ENCODE measurements around the gene ELMO3.

ELMO3 gene

DNA sequence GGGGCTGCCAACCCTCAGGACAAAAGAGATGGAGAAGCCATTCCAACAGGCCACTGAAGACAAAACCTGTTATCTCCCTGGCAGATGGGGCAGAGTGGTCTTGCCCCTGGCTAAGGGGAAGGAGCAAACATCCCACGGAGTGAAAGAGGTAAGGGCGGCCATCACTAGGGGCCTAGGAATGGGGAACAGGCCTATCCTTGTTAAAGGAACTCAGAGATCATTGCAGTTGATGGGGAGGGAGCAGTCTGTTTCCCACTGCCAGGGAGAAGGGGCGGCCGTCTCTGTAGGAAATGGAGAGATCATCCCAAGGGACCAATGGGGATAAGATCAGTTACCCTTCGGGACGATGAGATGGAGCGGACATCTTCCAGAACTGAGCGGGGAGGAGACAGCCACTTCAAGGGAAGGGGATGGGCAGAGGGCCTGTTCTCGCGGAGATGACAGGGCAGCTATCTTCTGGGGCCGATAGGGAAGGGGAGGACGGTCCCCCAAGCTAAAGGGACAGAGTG lies 27.4 kb downstream of the ELMO3 start:
- no peak for DNase-seq (ENCODE audit: low spot score)

GRCh38 chr16:67226804-67227566 lies 28.1 kb downstream of the ELMO3 start, which contains the start of gene TMEM208:
Gene TMEM208 (plus strand): TSS chr16:67227130. CDS start chr16:67227219, 89 bp downstream.
- DNase-seq (ENCODE audit: low spot score): peak; percentile 98

DNA sequence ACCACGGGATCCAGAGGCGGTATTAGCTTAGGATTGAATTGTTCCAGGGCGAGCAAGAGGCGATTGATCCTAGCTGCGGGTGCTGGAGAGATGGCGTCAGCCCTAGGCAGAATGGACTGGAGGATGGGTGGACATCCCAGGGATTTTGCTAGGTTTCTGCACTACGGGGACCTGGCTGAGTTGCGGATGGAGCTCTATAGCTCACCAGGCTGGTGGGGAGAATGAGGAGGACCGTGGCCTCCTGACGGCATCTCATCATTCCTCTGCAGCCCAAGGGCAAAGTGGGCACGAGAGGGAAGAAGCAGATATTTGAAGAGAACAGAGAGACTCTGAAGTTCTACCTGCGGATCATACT lies 28.6 kb downstream of the ELMO3 start:
- DNase-seq (ENCODE audit: low spot score): no peak

DNA sequence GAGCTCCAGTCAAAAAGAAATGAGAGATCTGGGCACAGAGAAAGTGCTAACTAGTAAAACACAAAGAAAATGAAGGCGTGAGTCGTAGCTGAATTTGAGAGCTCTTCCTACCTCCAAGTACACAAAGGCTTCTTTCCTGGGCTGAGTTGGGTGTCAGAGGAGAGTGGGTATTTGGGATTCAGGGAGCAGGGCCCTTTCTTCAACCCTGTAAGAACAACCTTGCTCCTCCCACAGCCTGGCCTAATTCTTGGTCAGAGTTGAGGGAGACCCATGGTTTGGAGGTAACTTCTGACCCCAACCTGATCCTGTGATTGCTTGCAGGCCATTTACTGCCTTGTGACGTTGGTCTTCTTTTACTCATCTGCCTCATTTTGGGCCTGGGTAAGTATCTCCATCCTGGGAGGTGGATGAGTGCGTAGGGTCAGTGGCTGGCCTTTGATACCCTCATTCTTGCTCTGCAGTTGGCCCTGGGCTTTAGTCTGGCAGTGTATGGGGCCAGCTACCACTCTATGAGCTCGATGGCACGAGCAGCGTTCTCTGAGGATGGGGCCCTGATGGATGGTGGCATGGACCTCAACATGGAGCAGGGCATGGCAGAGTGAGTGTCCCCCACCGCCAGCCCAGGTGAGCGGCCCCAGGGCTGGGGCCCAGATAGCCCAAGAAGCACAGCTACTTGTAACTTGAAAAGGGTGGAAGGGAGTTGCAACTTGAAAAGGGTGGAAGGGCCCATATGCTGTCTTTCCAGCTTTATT lies 29.3 kb downstream of the ELMO3 start:
- DNase-seq (ENCODE audit: low spot score): no peak

DNA sequence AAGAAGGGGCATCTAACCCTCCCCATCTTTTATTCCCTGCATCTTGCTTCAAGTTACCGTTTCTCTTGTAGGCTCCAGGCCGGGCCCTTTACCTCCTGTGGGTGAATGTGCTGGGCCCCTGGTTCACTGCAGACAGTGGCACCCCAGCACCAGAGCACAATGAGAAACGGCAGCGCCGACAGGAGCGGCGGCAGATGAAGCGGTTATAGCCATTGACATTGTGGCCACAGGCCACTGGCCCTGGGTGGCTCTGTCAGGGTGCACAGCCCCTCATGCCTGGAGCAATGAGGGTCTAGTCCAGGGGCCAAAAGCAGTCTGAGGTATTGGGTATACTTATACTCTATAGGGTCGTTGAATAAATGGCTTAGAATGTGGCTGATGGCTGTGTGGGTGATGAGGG lies 30.0 kb downstream of the ELMO3 start:
- no peak for DNase-seq (ENCODE audit: low spot score)

GRCh38 chr16:67229906-67230808 lies 31.2 kb downstream of the ELMO3 start:
- peak; percentile 62 for DNase-seq (ENCODE audit: low spot score)

GRCh38 chr16:67230809-67231660 lies 32.1 kb downstream of the ELMO3 start:
- no peak for DNase-seq (ENCODE audit: low spot score)

DNA sequence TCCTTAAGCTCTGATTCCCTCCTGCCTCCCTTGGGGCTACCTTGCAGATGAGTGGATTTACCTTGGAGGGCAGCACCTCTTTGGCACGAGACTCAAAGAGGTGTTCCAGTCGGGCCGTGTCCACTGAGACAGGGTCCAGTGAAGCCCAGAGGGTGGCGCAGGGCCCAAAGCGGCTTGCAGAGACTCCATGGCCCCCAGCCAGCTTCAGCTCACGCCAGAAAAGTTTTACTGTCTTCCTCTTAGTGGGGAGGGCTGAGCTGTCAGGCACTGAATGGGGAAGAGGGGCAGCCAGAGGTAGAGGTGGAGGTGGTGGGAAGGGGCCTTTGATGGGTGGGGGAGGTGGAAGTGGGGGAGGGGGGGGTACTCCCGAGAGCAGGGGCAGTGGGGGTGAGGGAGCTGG lies 34.7 kb downstream of the ELMO3 start:
- DNase-seq (ENCODE audit: low spot score): no peak

GRCh38 chr16:67234180-67234597 lies 35.3 kb downstream of the ELMO3 start:
- peak; percentile 58 for DNase-seq (ENCODE audit: low spot score)

GRCh38 chr16:67235816-67236562 lies 37.1 kb downstream of the ELMO3 start:
- peak; percentile 53 for DNase-seq (ENCODE audit: low spot score)

DNA sequence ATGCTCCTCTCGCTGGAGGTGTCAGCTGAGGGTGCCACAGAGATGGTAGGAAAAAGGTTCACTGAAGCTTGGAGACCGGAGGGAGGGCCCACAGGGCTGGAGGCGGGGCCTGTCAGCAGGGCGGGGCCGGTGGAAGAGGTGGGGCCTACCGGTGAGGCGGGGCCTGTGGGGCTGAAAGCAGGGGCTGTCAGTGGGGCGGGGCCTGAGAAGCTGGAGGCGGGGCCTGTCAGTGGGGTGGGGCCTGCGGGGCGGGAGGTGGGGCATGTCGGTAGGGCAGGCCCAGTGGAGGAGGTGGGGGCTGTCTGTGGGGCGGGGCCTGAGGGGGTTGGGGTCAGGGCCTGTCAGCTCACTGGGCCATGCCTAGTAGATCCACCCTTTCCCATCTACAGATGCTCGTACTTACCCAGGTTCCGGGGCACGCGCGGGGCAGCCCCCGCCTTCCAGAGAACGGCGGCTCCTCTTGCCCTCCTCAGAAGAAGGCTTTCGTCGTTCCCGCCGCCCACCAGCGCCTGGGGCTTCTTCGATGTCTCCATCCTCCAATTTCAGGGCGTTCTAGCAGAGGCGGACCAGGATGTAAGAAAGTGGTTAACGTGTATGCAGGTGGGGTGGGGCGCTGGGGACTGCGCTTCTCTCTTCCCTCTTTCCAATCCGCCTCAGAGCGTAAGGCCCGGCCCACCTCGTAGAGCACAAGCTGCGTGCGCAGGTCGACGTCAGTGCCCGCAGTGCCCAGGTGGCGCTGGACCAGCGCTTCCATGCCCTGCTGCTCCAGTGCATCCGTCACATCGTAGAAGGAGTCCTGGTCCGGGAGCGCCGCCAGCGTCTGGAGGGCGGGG lies 37.8 kb downstream of the ELMO3 start:
- DNase-seq (ENCODE audit: low spot score): peak; percentile 63

DNA sequence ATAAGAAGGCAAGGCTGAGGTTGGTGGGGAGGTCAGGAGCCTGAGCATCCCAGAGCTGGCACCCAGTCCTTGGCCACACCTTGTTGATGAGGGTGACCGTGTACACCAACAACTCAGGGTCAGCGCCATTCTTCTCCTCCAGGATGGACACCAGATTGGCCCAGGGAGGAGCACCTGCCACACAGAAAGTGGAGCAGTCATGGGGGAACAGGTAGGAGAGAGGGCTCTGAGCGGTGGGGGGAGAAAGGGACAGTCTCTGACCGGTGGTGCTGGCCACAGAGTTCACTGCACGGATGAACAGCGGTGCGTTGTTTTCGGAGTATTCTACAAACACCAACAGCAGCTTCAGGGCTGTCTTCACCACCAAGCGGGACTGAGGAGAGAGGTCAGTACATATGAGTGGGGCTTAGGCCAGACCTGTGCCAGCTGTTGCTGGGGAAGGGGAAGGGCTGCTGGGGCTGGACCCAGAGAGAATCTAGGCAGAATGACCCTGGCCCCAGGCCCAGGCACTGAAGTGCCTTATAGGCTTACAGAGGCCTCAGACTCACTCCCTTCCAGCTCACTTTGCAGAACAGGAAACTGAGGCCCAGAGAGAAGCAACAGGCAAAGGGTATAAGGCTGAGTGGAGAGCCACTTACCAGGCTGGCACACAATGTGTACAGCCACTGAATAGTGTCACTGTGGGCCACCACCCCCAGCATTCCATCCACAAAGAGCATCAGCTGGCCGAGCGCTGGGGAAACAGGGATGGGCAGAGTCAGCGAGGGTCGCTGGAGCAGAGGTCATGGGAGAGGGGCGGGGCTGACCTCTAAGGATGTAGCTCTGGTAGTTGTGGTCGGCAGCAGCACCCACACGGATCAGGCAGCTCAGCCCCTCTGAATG lies 38.7 kb downstream of the ELMO3 start:
- no peak for DNase-seq (ENCODE audit: low spot score)

DNA sequence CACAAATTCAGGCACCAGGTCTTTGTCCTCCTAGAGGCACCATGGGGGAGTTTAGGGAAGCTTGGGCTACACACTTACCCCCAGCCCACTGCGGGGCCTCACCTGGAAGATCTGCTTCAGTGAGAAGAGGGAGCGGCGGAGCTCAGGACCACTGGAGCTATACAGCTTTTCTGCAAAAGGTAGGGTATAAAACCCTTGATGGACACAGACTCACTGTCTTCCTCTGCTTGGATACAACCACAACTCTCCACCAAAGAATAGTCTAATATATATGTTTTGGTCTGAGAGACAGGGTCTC lies 39.3 kb downstream of the ELMO3 start:
- DNase-seq (ENCODE audit: low spot score): no peak

GRCh38 chr16:67238806-67239470 lies 40.0 kb downstream of the ELMO3 start:
- peak; percentile 55 for DNase-seq (ENCODE audit: low spot score)

DNA sequence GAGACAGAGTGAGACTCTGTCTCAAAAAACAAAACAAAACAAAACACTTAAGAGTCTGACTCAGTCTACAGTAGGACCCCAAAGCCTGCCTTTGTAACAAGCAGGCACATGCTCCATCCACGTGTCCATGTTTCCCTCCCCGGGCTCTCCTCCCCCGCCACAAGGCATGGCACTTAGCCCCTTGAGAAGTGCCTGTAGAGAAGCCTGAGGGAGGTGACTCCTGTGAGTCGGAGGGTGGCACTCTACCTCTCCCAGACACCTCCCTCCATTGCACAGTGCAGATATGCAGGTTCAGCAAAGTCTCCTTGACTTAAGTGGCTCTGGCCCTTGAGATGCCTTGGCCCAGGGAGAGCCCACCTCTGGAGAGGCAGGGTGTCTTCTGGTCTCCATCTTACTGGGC lies 41.6 kb downstream of the ELMO3 start:
- DNase-seq (ENCODE audit: low spot score): no peak

GRCh38 chr16:67241008-67241900 lies 42.3 kb downstream of the ELMO3 start:
- DNase-seq (ENCODE audit: low spot score): no peak

DNA sequence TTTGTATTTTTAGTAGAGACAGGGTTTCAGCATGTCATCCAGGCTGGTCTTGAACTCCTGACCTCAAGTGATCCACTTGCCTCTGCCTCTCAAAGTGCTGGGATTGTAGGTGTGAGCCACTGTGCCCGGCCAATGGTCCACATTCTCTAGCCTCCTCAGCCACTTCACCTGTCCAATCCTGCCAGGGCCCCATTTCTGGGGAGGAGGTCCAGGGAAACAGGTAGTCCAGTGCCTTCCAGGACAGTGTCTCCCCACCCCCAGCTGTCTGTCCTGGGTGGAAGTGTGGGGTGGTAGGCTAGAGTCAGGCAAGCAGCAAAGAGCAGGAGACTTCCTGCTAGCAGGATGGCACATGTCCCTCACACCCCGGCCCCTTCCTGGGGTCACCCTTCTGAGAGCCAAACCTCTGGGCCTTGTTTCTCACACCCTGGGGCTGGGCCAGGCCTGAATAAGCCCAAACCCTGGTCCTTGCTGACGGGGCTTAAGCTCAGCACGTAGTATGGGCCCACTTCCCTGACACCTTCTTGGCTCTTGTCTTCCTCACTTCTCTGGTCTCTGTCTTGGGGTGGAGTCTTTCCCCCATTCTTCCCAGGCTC lies 43.3 kb downstream of the ELMO3 start:
- DNase-seq (ENCODE audit: low spot score): peak; percentile 55

All from left forelimb (tissue), 1 donor.